Activated CD4-positive, CD25-positive, alpha-beta regulatory T cell treated with anti-CD3 and anti-CD28 coated beads, Interleukin-2, amount 50 U/mL, for 72 hours (primary cell): ENCODE measurements around the gene ABTB2.

ENCODE experiments used
- DNase-seq: peaks from one replicate; pipeline ENCODE4 v3.0.0; 2021

Gene ABTB2

DNA sequence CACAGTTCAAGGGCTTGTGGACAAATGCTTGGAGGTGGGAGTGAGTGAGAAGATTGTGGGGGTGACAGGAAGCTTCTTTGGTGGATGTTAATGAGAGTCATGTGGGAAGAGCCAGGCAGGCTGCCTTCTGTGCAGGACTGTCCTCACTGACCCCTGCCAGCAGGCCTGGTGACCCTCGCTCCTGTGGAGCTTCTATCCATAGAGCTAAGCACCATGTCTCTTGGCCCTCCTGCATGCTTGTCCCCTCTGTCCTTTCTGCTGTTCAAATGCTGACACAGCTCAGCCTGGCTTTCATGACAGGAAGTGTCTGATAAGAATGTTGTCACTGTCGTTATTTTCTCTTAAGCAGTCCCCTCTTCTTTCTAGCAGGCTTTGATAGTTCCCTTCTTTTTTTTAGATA is 214.8 kb downstream of the ABTB2 start:
- DNase-seq = no peak

DNA sequence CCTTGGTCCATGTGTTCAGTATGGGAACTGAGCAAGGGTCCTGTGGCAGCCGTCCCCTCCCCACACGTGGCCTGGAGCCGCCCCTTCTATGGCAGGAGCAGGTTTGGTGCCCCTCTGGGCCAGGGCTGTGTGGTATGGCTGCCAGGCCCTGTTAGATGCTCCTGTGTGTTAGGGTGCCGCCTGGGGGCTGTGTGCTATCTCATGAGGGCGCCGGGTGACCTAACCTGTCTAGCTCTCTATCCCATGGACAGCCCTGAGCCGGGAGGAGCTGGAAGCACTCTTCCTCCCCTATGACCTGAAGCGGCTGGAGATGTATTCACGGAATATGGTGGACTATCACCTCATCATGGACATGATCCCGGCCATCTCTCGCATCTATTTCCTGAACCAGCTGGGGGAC is 217.7 kb downstream of the ABTB2 start:
- no peak for DNase-seq

DNA sequence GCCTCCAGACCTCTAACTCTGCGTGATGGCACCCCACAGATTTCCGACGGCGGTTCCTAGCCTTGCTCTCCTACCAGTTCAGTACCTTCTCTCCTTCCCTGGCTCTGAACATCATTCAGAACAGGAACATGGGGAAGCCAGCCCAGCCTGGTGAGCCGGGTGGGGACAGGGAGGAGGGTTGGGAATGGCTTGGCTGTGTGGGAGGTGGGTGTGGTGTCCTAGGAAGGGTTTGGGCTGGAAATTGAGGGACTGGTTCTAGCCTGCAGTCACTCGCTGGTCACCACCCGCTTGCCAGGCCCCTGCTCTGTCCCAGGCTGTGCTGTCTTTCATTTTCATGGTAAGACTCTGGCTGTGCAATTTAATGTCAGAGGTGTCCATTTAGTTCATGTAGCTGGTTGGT is 218.5 kb downstream of the ABTB2 start:
- DNase-seq = no peak

DNA sequence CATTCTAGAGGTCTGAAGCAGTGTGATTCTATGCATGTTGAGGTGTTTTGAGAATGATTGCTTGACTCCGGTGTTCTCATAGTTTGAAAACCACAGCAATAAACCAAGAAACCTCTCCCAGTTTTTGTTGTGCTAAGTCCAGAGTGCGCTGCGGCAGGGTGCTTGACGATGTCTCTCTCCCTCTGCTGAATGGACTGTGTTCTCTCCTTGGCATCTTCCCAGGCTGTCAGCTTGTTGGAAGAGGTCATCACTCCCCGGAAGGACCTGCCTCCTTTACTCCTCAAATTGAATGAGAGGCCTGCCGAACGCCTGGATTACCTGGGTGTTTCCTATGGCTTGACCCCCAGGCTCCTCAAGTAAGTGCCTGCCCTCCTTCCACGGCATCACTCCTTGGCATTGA is 221.4 kb downstream of the ABTB2 start:
- no peak for DNase-seq

DNA sequence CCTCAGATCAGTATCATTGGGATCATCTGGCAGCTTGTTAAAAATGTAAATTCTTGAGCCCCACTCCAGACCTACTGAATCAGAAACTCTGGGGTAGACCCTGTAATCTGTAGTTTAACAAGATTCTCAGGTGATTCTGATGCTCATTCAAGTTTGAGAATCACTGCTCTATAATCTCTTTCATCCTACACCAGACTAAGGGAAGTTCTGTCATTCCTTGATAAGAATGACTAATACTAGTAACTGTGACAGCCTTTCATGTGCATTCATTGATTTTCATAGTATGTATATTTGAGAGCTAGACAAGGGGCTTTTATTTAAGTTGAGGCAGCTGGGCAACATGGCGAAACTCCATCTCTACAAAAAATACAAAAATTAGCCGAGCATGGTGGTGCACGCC is 222.4 kb downstream of the ABTB2 start:
- no peak for DNase-seq

DNA sequence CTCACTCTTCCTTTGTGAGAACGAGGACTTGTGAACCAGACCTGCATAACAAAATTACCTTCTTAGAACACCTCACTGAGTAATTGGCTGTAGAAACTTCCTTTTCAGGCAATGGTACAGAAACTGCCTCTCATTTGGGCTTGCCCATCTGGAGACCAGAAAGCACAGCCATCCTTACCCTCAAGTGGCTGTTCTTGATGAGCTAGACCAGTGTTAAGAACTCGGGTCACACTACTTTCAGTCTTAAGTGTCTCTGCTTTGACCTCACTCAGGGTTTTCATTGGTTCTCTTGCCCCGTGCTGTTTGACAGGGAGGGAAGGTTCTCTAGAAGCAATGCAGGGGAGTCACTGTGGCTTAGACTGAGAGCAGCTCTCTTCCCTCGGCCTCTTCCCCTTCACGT is 223.0 kb downstream of the ABTB2 start:
- no peak for DNase-seq

DNA sequence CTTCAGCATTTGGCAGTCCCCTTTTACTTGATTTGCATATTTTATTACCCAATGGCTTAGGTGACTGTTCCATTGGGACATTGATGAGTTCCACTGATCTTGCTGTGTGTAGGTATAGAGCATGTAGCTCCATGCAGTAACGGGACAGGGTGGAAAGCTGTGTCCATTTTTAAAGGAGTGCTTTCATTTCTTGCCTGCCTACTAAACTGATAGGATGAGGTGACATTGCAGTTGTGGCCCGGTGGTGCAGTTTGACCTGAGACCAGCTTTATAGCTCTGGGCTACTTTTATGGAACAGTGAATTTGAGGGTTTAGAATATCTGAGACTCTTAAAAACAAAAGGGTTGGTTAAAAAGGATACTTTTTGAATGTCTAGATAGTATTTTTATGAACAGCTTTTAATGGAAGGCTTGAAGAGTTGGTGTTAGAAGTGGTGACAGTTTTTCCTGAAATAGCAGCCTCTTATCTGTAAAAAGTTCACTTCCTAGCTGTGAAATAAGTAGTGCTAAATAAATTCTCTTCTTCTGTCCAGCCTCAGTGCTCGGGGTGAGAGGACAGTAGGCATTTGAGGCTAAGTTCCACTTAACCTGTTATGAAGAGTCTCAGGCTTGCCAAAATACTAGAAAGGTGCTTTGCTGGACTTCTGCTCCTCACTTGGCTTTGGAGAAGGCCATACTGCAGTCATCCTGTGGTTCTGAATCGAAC is 225.4 kb downstream of the ABTB2 start:
- no peak for DNase-seq

DNA sequence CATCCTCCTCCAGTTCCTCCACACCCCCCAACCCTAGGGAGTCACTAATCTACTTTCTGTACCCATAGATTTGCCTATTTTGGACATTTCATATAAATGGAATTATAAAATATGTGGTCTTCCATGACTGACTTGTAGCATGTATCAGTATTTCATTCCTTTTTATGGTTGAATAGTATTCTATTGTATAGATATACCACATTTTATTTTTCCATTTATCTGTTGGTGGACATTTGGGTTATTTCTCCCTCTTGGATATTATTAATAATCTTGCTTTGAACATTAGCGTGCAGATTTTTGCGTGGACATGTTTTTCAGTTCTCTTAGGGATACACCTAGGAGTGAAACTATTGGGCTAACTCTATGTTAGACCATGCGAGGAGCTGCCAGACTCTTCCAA is 229.0 kb downstream of the ABTB2 start:
- DNase-seq = no peak

DNA sequence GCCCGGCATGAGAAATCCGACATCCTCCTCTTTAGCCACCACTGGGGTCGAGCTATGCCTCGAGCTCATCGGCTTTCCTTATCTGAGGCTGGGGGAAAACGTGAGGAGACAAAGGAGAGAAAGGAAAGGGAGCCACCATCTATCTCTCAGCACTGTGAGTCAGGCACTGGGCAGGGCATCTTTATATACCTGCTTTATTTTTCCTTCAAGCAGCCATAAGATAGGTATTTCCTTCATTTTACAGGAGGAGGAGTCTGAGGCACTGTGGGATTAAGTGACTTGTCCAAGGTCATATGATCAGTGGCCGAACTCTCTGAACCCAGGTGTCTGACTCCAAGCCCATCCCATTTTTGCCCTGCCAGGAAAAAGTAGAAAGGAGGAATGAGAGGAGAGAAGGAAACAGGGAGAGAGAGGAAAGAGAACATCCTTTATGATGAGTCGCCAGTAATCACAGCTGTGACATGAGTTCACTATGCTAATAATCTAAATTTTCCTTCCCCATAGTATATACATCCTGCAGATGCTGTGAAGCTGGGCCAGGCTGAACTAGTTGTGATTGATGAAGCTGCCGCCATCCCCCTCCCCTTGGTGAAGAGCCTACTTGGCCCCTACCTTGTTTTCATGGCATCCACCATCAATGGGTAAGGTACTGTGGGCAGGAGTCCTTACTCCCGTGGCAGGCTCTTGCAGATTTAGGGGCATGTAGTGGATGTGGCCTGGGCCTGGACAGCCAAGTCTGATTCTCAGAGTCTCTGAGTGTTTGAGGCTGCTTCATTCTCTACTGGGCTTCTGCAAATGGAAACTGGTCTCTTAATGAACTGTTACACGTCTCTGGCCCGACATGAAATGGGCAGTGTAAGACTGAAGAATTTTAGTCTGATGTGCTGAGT is 230.6 kb downstream of the ABTB2 start:
- no peak for DNase-seq

DNA sequence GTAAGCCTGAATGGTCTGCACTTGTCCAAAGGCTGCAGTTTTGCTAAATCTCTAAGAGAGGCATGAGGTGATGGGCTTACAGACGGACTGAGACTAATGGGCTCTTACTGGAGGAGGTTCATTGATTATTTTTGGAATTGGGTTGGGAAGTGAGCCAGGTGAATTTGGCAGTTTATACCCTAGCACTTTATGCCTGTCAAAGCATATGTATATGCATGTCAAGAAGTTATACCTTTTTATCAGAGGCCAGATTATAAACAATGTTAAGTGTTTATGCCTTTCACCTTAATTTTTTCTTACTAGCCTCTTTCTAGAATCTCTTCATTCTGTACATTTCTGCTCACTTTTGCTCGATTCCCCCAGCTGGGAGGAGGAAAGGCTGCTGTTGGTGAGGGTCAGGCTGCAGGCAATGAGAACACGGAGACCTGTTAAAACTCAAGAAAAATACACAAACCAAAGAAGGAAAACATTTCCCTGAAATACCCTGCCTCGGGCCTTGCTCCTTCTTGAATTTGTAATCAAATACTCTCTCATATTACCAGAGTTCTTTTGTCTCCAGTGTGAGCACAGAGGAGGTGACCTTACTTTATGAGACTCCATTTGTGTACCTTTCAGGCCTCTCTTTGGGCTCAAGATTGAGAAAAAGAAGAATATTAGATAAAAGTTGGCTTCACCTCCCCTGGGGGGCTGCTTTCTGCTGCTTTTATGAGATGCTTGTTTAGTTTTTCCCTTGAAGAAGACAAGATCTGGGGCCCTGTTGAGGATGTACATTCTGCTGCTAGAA is 232.7 kb downstream of the ABTB2 start:
- no peak for DNase-seq

DNA sequence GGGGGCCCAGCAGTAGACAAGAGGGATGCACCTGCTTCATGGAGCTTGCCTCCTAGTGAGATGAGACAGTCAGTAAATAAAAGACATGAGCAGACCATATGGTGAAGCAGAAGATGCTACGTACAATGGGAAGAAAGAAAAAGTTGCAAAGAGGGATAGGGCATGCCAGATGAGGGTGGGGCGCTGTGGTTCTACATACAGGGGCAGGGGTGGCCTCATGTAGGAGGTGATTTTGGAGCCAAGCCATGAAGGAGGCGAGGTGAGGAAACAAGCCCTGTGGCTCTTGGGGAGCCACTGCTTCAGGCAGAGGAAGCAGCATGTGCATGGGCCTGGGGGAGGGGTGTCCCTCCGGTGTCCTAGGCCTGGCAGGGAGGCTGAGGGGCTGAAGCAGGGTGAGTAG is 237.2 kb downstream of the ABTB2 start:
- DNase-seq = no peak

DNA sequence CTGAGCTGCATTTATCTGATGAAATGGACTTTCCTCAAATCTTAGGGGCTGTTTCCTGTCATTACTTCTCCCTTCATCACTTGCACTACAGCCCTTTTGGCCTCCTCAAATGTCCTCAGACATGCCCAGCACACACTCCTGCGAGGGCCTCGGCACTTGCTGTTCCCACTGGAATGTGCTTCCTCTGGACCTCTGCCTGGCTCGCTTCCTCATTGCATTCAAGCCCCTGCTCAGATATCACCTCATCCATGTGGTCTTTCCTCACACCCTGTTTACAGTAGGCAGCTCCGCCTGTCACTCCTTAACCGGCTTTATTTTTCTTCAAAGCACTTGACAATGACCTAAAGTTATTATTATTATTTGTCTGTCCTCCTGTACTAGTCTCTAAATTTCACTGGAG is 243.3 kb downstream of the ABTB2 start:
- DNase-seq = no peak

DNA sequence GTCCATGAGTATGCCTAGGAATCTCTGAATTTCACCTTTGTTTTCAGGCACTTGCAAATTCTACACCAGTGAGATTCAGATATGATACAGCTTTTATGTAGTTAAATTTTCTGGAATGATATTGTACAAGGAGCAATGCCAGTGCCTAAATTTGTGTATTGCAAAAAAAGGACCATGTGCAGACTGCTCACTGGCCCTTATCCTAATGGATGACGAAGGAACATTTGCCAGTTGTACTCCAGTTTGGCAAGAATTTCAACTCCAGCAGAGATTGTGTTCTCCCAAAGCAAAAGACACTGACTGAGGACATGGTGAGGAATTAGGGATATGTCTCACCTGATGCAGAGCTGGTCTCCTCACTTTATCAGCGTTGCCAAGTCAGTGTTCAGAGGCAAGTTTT is 243.8 kb downstream of the ABTB2 start:
- no peak for DNase-seq

DNA sequence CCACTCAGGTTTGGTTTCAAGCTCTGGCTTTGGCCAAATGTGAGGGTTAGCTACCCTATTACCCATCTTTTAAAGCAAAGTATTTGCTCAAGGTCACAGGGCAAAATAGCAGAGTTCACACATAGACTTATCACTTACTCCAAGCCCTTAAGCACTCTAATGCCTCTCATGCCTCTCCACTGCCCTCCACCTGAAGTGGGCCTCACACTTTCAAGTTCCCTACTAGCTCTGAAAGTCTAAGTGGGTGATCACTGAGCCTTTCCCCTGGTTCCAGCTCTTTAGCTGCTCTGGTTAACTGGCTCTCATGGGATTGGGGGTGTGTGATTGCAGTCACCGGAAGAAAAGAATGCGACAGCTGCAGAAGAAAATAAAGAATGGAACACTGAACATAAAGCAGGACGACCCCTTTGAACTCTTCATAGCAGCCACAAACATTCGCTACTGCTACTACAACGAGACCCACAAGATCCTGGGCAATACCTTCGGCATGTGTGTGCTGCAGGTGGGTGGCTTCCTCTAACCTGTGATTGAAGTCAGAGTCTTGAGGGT is 246.0 kb downstream of the ABTB2 start:
- no peak for DNase-seq

DNA sequence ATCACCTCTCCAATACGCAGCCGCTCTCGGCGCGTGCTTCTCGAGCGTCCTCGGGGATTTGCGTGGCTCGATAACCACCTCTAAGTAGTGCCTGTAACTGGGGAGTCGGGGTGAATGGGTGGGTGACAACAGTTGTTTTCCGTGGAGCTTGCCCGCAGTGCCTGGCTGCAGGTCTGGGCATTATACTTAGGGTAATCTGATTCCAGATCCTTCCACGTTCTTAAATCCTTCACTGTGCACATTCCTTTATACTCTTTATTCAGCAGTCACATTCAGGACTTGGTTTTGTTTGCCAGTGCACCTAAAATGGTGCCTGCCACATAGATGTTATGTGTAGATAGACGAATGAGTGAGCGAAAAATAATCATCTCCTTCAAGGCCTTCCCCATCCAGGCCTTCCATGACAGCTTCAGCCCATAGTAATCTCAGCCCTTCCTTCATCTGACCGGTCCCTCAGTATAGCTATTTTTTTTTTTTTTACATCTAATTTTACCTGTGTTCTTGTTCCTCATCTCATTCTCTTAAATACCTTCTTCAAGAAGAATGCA is 251.8 kb downstream of the ABTB2 start:
- DNase-seq = no peak

DNA sequence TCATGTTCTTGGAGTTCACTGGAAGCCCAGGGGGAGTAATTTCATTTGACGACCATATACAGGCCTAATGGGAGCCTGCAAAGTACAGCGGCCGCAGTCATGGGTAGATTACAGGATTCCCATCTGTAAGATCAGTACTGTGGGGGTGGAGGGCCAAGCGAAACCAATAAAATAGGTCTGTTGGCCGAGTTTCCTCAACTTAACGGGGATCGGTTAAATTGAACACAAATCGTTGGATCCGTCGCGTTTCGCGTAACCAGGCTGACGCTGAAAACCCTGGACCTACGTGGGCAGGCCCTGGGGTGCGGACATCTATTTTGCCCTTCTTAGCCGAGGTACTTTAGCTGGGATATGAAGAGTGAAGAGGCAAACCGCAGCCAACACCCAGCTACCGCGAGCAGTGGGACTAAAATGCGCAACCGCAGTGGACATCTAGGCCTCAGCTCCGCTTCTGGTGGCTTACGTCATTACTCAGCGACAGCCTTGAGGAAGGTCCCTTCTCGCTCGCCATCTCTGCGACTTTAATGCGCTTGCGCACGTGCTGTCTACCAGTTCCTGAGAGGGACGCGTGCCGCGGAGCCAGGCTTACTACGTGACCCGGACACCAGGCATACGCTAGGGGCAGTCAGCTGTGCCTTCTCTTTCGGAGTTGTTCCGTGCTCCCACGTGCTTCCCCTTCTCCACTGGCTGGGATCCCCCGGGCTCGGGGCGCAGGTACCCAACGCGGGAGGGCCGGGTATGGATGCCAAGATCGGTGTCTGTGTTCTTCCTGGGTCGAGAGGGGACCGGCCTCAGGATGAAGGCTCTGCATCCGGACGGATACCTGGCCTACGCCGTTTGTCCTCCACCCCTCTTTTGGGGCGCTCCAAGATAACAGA is 252.5 kb downstream of the ABTB2 start, which contains the start of gene NAT10:
Gene NAT10, plus strand, starts transcription at position 551 of the 878 bp plus-strand sequence. CDS start 2,597 bp downstream, outside the sequence.
- DNase-seq = peak; percentile 96

DNA sequence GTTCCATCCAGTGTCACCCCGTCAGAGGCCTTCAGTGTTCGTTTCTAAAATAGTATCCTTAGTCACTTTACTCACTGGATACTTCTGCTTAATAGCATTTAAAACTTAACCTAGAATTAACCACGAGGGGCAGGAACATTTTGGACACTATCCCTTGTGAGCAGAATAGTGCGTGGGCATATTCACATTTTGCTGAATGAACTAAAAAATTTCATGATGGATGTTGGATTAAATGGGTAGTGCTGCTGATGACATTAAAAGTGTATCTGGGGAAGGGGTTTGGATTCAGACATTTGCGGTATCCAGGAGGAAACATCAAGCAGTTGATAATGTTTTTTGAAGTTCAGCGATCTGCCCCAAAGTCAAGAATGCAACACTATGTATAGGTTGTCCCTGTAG is 253.1 kb downstream of the ABTB2 start:
- no peak for DNase-seq
